HG03139 (cell line): Measurements from ENCODE around the gene KLHL1.
"Not testable (repeated sequence)": the region's sequence is repeated elsewhere in the genome, so short reads cannot be mapped to it uniquely, and the experiment has no call there.

Source experiments
- ATAC-seq: cut with Tn5 transposase; IDR thresholded peaks from one replicate; pipeline ENCODE4 v1.9.1; 2021; ENCODE audit not compliant: unreplicated experiment

KLHL1 gene, protein sequence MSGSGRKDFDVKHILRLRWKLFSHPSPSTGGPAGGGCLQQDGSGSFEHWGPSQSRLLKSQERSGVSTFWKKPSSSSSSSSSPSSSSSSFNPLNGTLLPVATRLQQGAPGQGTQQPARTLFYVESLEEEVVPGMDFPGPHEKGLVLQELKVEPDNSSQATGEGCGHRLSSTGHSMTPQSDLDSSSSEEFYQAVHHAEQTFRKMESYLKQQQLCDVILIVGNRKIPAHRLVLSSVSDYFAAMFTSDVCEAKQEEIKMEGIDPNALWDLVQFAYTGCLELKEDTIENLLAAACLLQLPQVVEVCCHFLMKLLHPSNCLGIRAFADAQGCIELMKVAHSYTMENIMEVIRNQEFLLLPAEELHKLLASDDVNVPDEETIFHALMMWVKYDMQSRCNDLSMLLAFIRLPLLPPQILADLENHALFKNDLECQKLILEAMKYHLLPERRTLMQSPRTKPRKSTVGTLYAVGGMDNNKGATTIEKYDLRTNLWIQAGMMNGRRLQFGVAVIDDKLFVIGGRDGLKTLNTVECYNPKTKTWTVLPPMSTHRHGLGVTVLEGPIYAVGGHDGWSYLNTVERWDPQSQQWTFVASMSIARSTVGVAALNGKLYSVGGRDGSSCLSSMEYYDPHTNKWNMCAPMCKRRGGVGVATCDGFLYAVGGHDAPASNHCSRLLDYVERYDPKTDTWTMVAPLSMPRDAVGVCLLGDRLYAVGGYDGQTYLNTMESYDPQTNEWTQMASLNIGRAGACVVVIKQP

DNA sequence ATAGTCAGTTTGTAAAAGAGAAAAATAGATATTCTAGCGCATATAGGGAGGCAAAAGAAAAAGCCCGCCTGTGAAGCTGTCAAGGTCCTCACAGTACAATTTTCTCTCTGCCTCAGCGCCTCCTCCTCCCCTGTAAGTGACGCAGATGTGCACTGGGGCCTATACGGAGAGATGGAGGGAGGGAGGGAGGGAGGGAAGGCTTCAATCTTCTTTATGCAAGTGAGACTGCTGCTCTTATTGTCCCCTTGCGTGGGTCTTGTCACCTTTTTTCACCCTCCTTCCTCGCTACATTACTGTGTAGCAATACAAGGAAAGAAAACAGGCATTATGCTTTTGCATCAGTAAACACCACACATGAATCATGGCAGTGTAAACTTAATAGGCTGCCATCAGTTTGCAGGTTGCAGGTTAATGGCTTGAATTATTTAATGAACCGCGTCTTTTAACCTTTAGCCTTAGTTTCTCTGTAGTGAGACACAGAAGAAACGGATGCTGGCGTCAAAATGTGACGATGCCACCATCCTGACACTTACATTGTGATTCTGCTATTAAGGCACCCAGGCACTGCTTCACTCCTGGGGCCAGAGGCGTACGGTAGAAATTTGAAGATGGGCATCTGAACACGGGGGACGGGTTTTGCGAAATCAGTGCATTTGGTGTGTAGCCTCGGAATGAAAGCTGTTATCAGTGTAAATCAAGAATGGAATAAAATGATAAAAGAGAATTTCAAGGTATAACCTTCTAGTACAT lies at the start of gene KLHL1:
KLHL1 (minus strand) TSS at position 97 of the 750 bp plus-strand sequence. CDS start 753 bp downstream, outside the sequence.
- ATAC-seq, result no peak

DNA sequence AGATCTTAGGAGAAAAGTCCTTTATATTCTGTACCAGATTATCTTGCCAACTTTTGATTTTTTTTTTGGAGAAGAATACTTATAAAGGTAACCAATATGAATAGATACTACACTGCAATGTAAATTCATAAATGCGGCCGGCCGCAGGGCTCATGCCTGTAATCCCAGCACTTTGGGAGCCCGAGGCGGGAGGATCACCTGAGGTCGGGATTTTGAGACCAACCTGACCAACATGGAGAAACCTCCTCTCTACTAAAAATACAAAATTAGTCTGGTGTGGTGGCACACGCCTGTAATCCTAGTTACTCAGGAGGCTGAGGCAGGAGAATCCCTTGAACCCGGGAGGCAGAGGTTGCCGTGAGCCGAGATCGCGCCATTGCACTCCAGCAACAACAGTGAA lies 34.4 kb upstream of the KLHL1 start:
- ATAC-seq, result not testable (repeated sequence)

DNA sequence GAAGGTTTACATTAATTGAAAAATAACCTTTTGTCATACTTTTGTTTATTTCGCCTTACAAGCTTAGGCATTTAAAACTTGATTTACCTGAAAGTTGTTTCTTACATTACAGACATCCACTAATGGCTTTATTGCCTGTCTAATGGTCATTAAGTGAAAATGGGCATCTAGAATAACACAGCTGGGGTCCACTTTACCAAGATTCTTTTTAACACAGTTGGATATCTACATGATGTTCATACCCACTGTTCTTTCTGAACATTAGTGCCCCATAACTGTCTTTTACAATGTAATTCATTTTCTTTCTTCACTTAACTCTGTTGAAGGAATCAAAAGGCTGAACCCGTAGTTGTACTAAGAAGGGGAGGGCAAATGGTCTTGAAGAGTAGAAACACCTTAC lies 19.8 kb upstream of the KLHL1 start:
- ATAC-seq, result no peak

DNA sequence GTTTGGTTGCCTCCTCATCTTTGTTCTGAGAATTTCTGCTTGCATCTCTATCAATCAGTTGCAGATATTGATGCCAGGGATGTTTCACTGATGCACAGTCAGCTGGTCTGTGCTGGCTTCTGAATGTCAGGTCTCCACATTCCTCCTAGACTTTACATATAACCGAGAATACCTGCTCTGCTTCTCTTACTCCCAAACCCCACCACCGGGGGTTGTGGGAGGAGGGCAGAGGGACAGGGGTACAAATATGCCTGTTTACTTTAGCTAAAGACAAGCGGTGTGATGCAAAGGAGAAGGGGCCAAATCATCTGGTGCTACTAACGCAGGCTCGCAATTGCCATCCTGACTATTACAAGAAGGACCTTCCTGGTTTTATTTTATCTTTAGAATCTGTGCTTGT lies 17.4 kb upstream of the KLHL1 start:
- ATAC-seq, result no peak

DNA sequence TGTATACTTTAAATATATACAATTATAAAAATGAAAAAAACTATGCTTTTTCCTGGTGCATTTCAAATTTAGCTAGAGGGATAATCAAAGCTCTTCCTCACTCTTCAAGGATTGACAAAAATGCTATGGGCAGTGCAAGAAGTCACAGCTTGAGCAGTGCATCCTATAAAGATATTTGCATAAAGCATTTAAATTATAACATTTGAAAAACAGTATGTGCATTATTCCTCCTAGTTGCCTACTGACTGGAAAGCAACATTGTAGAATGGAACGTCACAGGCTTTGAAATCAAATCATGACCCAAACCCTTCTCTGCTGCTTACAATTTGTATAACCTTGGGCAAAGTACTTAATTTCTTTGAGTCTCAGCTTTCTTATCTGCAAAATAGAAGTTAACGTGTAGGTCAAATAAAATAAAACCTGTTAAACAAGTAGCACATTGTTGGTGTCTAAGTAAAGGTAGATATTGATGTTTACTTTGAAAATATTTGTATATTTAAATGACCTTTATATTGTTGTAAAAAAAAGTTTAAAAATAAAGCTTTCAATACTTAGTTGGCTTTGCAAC lies 9.2 kb upstream of the KLHL1 start:
- ATAC-seq, result no peak

DNA sequence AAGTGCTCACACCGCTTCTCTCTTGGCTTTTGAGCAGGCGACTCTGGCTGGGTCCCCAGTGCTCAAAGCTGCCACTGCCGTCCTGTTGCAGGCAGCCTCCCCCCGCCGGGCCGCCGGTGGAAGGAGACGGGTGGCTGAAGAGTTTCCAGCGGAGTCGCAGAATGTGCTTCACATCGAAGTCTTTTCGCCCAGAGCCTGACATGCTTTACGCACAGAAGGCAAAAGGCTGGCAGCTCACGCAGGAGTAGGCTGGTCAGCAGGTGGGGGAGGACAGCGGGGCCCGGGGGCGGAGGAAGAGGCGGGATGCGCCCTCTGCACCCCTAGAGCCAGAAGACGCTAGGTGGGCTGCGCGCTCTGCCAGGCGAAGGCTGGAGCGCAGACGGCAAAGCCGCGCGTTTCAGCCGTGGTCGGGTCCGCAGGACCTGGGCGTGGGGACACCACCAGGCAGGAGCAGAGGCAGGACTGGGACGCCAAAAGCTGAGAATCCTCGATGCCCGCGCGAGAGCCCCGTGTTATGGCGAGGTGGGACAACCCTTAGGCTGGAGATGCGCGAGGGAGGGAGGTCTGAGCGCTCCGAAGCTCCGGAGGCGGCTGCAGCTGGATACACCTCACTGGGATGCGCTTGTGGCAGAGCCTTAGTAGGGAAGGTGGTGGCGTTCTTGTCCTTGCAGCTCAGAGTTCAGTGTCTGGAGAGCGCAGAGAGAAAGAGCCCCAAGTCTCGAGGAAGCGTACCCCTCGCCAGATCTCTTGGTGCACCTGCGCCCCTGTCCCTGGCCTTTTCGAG lies 562 bp downstream of the KLHL1 start, which contains the start of gene ATXN8OS:
ATXN8OS (plus strand) TSS at position 329 of the 784 bp plus-strand sequence.
- no peak for ATAC-seq

DNA sequence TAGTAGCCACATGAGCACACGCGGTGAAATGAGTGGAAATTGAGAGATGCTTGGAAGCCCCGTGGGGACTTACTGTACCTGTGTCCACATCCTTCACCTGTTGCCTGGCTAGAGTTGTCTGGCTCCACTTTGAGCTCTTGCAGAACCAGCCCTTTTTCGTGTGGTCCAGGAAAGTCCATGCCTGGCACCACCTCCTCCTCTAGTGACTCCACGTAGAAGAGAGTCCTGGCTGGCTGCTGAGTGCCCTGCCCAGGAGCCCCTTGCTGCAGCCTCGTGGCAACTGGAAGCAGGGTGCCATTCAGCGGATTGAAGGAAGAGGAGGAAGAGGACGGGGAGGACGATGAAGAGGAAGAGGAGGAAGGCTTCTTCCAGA lies 1.1 kb downstream of the KLHL1 start:
- no peak for ATAC-seq

DNA sequence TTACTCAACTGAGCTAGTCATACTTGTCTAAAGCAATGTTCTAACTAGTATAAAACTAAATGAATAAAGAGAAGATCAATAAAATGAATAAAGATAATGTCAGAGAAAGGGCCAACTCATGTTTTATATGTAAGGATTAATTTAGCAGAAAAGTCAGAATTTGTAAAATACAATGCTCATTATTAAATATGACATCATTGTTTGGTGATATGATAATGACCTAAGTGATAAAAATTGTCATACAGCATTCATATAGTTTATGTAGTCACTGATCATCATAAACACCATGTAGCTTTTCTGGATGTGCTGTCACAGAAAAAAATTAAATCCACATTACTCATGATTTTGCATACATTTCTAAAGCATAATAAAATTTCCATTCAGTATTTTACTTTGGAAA lies 3.8 kb downstream of the KLHL1 start:
- no peak for ATAC-seq

DNA sequence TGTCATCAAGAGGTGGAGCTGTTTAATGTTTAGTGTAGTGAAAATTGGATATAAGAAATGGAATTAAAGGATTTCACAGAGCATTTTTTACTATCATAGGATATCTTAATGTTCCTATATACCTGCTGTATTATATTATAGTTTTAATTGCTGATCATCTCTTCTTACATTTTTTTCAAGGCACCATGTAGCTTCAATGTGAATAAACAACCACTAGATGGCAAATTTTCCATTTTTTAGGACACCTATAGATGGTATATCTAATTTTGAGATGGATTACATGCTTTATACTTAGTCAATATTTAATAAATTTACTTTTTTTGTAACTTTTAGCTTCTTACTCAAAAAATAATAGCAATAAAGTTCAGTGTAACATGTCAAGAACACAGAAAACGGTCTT lies 9.6 kb downstream of the KLHL1 start:
- no peak for ATAC-seq

DNA sequence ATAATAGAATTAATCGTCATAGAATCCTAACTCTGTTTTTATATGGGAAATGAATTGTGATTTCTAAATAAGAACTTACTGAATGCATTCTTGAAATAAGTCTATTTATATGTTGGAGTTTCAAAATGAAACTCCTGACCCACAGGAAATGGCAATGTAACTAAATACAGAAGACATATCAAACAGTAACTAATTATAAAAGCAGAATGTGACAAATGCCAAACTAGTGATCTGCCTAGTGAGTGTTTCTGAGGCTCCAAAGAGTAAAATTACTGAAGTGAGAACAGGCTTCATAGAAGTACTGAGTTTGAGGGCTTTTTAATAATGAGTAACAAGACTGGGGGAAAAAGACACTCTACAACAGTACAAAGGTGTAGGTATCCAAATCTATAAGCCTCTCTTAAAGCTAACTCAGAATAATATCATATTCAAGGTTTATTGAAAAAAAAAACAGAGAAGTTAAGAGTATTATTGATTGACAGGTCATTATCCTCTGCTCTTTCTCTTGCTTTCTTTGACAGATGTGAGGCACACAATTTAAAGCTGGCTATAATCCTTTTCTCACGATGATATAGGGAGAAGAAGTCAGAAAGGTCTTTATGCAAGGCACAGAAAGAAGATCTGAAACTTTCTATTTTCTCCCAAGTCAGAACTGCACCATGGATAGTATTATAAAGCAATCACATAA lies 18.1 kb downstream of the KLHL1 start:
- ATAC-seq, result peak; percentile 87

DNA sequence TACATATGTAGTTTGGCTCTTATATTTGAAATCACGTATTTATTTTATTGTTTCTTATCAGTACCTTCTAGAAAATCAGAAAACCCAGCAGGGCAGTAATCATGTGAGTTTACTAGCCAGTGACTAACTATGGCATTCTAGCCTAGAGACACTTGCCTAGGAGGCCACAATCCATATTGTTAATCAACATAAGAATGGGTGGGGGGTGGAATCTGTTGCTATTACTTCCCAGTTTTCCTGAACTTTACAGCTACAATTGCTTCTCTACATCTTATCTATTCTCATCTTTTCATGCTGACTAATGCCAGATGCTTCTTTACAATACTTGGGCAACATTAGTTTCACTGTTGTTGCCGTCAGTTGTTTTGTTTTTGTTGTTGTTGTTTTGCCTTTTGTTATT lies 19.3 kb downstream of the KLHL1 start:
- no peak for ATAC-seq

DNA sequence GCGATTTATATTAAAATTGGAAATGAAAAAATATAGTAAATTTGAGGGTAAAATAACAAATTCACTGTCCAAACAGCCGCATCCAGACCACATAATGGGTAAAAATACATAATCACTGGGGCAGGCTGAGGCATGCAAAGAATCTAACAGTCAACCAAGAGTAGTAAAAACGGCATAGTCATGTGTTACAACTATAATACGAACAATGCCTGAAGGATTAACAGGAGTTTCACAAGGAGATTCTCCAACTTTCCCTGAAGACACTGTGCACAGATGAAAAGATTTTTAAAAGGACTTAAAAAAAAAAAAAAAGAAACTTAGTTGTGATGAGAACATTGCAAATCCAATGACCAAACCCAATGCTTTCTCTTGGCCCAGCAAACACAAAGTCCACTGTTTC lies 21.0 kb downstream of the KLHL1 start:
- ATAC-seq, result no peak

DNA sequence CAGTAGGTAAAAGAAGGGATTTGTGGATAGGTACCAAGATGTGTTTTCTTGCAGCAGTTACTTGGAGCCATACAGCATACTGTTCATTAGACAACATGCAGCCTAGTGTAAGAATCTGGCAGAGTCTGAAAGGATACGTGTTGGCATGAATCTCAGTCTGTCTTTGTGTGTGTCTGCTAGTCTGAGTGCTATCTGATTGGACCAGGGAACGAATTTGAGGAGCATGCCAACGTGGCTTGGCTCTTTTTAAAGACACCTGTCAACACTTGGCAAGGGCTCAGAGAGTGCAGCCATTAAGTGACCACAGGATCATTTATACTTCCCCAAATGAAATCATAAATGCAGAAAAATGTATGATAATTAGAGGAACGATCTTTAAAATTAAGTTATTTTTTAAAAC lies 28.2 kb downstream of the KLHL1 start:
- no peak for ATAC-seq

DNA sequence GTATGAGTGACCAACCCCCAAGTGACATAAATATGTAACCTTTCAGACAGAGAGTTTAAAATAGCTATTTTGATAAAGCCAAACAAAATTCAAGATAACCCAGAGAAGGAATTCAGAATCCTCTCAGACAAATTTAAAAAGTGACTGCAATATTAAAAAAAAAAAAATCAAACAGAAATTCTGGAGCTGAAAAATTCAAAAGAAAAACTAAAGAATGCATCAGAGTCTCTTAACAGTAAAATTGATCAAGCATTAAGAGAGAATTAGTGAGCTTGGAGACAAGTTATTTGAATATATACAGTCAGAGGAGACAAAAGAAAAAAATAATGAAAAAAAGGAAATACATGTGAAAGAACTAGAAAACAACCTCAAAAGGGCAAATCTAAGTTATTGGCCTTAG lies 53.7 kb downstream of the KLHL1 start:
- no peak for ATAC-seq

DNA sequence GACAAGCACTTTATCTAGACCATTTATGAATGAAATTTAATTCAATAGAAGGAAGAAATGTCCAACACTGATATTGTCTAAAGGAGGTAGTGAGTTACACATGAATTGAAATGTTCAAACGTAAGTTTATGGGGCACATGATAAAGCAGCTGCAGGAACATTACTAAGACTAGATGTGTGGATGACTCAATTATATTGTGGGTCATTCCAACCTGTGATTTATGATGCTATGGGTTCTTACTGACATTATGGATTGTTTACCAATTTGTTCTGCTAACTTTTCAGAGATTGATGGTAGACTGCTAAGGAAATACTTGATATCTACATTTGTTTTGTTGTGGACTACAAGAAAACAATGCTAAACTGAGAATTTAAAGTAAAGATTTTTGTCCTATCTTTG lies 56.7 kb downstream of the KLHL1 start:
- ATAC-seq, result no peak

DNA sequence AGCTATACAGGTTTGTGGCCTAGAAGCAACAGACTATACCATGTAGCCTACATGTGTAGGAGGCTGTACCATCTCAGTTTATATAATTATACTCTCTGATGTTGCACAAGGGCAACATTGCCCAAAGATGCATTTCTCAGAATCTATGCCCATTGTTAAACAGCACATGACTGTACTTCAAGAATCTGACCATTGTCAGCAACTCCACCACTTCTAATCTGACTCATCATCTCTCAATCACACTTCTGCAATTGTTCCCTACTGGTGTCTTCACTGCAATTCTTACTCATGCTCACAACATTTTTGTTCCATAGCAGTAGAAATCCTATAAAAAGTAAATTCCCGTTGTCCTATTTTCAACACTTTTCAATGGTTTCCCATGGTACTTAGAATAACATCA lies 64.6 kb downstream of the KLHL1 start:
- ATAC-seq, result no peak

DNA sequence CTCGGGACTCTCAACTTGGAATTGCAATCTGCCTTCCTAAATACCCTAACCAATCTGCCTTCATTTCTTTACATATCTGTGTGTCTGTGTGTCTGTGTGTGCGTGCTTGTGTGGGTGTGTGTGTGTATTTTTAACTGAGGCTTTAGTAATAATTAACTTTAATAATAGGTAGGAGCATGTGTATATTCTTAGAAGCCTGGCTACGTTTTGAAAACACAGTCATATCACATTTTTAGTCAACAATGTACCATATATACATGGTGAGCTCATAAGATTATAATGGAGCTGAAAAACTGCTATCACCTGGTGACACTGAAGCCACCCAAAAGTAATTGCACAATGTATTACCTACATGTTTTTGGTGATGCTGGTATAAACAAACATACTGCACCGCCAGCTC lies 66.1 kb downstream of the KLHL1 start:
- ATAC-seq, result no peak

DNA sequence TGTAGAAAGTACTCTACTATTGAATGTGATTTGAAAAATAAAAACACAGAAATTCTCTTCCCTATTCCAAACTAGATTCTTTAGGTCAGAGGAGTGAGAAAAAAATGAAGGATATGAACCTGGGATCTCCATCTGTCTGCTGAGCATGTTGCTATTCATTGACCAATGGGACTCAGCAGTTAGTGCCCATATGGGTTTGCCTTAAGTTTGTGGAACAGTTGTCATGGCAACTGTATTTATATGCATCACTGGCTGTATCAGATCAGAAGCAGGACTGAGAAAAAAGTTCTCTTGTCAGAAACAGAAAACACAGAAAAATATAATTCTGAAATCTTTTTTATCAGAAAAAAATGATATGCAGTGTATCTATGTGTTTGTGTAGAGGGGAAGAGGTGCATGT lies 74.0 kb downstream of the KLHL1 start:
- ATAC-seq, result no peak

DNA sequence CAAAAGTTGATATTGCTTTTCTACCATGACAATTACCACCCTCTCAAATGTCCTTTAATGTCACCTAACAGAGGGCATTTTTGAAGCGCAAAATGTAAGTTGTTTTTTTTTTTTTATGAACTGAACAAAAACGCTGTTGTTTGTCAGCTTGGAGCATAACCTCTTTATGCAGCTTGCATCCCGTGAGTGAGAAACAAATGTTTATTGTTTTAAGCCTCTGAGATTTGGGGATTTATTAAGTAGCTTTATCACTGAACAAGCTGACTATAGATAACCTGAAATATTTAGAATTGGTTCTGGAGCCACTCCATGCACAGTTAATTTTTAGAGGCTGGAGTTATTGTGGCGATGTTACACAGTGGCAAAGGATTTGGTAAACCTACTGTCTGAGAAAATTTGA lies 80.7 kb downstream of the KLHL1 start:
- ATAC-seq, result no peak

DNA sequence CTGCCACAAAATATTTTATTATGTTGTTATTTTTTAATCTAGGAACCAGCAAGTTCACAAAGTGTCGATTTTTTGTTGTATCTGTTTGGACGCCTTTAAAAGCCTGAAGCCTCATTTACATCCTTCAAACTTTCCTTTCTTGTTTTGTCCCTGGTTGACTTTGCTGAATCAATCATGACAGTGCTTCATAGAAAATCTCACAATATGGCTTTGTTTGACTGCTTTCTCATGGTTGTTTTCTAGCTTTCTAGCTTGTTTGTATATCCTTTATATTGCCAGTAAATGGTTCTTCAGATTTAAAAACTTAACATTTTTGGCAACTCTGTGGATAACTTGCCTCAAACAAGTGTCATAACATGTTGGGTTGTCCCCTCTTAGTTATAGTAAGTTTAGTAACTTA lies 84.7 kb downstream of the KLHL1 start:
- no peak for ATAC-seq
